ENCODE measurements around the gene CTXN3. TPM values are rescaled to one million over a fixed set of nuclear protein-coding genes. Genes with fewer than 3 reads are reported as not detected.
"Not testable (repeated sequence)": the region's sequence is repeated elsewhere in the genome, so short reads cannot be mapped to it uniquely, and the experiment has no call there.

The CTXN3 gene
- total RNA-seq, 1 donor from 2014 or later = not detected

DNA sequence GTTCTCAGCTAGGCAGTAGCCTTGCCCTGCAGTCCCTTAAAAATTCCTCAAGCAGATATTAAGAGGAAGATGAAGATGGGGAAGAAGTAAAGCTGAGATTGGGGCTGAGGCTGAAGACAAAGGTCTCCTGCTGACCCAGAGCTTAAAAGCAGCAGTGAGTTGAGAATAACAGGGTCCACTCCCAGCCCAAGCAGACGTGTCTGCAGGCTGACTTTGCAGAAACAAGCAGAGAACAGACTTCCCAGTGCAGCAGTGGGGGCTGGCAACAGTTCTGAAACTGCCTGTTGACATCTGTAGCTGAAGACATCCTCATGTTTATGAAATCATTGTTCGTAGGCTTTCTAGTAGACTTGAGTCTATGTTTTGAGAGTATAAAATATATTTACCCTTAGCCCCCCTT is 1.1 kb downstream of the CTXN3 start:
- DNase-seq (ENCODE audit: low spot score) = no peak

DNA sequence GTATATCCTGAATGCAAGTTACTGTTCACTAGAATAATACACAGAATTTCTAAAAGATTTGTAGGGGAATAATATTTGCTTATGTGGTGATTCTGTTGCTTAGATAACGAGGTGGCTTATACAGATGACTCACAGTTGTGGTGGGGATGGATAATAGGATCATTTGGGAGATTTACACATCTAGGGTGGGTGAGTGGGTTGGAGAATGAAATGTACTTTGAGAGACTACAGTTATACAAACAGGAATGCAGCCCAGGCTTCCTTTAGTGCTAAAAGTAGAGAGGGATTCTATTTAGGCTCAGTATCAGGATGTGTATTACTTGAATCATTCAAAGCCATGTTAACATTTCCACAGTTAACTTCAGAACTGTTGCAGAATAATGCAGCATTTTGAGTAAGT is 1.8 kb downstream of the CTXN3 start:
- DNase-seq (ENCODE audit: low spot score) = no peak

GRCh38 chr5:127652952-127653611 is 4.2 kb downstream of the CTXN3 start:
- DNase-seq (ENCODE audit: low spot score) = no peak

DNA sequence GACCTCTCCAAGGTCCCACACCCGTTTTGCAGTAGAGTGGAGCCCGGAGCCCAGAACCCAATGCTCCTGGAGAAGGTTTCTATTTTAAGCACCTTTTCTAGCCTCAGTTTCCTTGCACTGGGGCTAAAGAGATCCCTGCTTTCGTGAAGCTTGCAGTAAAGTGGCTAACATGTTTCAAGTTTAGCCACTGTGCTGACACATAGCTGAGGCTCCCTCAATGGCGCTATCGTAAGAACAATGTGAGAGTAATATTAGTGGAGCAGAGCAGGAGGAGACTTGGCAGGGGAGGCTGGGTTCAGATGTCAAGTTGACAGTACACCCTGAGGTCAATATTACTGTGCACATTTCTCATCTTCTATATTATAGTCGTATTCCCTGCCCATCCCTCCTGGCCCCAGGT is 7.9 kb downstream of the CTXN3 start:
- no peak for DNase-seq (ENCODE audit: low spot score)

- no peak for DNase-seq (ENCODE audit: low spot score)
Observed at GRCh38 chr5:127660047-127660733, 11.3 kb downstream of the CTXN3 start.

- no peak for DNase-seq (ENCODE audit: low spot score)
Observed at GRCh38 chr5:127664093-127664492, 15.2 kb downstream of the CTXN3 start.

DNA sequence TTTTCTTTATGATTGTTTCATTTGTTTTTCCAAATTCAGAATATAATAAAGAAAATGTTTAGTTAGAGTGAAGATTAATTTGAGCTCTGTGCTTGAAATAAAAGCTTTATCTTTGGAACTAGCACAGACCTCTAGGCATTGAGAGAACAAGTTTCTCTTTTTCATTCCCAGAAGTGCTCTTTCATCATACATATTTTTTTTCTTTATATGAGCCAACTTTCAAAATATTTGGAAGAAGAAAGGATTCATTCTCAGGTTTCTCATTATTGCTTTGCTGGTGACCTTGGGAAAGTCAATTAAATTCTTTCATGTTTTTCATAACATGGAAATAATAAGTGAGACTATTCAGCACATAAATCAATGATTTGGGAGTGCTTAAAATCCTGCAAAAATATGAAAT is 16.8 kb downstream of the CTXN3 start:
- DNase-seq (ENCODE audit: low spot score) = no peak

- DNase-seq (ENCODE audit: low spot score) = no peak
Observed at GRCh38 chr5:127666043-127666716, 17.3 kb downstream of the CTXN3 start.

DNA sequence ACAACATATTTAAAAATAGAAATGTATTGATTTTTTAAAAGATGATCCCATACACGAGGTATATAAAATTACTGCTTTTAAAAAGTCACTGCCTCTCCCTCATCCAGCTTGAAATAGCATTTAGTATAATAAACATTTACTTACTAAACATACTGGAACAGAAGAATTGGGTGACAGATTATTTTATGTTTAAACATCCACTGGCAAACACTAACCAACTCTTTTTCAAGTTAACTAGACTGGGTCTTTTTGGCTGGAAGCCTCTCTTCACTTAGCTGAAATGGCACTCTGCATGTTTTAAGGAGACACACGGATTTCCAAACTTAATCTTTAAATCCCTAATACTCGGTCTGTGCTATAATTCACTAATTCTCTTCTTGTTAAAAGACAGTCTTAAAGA is 19.0 kb downstream of the CTXN3 start:
- DNase-seq (ENCODE audit: low spot score) = no peak

DNA sequence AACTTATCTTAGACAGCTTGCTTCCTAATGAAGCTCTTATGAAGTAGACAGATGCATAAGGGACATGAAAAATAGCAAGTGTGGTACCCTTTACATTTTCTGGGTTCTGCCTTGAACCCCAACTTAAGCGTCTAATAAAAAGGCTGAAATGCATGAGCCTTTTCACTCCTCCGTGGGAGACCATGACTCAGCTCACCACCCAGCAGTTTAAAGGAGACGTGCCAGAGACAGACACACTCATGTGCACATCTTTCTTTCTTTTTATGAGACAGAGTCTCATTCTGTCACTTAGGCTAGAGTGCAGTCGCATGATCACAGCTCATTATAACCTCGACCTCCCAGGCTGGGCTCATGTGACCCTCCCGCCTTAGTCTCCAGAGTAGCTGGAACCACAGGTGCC is 22.3 kb downstream of the CTXN3 start:
- no peak for DNase-seq (ENCODE audit: low spot score)

- DNase-seq (ENCODE audit: low spot score) = no peak
Observed at GRCh38 chr5:127673117-127673800, 24.4 kb downstream of the CTXN3 start.

DNA sequence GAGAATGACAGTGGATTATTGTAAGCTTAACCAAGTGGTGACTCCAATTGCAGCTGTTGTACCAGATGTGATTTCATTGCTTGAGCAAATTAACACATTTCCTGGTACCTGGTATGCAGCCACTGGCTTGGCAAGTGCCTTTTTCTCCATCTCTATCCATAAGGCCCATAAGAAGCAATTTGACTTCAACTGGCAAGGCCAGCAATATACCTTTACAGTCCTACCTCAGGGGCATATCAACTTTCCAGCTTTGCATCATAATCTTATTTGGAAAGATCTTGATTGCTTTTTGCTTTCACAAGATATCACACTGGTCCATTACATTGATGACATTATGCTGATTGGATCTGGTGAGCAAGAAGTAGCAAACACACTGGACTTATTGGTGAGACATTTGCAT is 28.1 kb downstream of the CTXN3 start:
- DNase-seq (ENCODE audit: low spot score) = not testable (repeated sequence)

DNA sequence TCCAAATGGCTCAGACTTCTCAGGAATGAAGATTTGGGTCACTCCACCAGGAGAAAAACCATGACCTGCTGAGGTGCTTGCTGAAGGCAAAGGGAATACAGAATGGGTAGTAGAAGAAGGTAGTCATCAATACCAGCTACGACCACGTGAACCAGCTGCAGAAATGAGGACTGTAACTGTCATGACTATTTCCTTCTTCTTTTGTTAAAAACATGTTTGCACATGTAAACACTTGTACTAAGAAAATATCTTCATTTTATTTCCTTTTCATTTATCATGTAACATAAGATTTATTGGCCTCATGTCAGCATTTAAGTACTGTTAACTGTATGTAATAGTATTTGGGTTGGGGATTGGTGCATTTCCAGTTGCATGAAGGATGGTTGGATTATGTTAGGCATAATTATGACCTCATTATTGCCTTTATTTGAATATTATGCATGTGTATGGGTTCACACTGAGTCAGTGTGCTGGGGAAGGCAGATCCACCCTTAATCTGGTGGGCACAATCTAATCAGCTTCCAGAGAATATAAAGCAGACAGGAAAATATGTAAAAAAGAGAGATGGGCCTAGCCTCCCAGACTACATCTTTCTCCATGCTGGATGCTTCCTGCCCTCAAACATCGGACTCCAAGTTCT is 30.9 kb downstream of the CTXN3 start:
- DNase-seq (ENCODE audit: low spot score) = not testable (repeated sequence)

GRCh38 chr5:127680595-127680994 is 31.7 kb downstream of the CTXN3 start:
- no peak for DNase-seq (ENCODE audit: low spot score)

DNA sequence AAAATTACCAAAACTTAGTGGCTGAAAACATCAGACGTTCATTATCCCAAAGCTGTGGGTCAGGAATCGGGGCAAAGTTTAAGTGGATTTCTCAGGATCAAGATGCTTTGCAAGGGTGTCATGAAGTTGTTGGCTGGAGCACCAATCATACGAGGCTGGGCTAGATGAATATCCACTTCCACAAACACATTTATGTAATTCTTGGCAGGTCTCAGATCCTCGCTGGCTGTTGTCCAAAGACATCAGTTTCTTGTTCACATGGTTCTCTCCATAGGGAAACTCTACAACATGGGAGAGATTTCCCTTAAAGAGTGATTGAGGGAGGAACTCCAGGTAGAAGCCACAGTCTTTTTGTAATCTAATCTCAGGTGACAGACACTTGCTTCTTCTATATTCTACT is 34.1 kb downstream of the CTXN3 start:
- no peak for DNase-seq (ENCODE audit: low spot score)

DNA sequence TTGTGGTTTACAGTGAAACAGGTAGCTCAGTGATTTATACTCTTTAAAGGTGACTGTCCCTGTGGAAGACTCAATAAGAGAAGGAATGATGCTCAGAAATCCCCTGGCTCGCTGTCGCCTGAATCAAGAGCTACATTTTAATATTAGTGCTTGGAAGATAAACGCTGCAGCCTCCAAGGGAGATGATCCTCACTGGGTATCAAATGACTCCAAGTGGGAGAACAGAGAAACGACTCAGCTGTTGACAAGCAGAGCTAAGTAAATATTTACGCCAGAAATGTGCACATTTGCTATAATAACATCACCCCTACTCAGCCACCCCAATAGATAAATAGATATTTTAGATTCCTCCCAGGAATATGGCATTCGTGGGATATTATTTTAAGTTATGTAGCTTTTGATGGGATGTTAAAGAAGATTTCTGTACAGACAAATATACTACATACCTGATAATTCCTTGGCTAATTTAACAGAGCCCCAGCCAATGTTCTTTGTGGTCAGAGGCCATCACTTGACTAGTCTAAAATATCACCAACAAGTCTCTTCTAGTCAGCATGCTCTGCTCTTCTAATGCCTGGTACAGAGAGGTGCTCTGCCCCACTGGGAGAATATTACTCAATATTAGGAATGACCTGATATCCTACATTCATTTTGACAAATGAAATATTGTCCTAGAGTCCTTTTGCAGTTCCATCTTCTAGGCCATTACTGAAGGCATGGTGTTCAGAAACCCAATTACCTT is 36.0 kb downstream of the CTXN3 start:
- no peak for DNase-seq (ENCODE audit: low spot score)

GRCh38 chr5:127685662-127686061 is 36.8 kb downstream of the CTXN3 start:
- DNase-seq (ENCODE audit: low spot score) = no peak

DNA sequence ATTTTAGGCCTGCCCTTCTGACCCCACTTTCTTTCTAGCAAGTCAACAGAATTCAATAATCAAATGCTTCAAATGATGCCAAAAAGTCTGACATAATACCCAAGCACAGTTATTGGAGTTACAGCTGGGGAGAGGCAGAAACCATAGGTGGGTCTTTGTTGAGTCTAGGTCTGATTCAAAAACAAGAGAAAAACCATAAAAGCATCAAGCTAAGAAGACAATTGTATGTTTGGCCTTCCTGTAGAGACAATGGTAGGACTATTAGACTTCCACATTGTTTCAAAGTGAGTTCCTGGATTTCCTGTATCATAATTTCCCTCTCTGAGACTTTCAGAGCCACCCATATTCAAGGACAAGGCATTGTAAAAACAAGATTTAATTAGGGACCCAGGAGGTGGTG is 37.5 kb downstream of the CTXN3 start:
- no peak for DNase-seq (ENCODE audit: low spot score)

DNA sequence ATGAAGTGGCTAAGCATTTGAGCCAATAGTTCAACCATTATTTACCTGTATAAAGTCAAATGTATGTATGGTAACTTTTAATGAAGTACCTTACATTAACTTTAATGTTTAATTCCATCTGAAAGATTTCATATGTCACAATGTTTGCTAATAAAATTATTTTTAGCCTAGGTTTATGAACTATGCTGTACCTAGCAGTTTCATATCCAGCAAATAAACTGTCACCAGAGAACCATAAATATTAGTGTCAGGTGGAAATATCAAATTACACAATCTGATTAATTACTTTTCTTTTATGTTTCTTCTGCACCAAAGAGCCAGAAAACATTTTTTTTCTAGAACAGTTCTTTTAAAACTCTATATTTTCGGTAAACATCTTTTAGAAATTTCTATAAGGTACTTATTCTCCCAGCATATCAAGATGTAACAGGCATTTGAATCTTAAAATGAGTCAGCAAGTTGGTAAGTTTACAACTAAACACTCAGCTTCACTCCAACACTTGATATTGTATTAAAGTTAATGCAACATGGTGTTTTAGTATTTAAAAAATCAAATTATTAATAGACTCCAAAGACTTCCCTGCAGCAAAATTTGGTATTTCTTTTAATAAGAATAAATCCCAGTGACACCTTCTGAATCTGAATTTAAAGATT is 45.8 kb downstream of the CTXN3 start:
- no peak for DNase-seq (ENCODE audit: low spot score)

DNA sequence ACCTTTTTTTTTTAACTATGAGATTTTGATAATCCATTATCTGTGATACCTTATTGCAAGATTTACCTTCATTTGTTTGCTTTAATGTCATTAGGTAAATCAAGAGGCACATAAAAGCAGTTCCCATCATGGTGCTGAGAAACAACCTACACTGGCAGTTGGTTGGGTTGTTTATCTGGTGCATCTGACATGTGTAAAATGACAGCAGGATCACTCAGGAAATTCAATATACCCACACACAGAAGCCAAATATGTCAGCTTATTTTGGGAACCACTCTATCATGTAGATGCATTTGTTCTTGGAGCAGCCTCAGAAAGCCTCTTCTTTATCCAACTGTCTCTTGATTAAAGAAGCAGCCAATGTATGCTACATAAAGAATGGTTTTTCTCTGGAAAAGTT is 46.5 kb downstream of the CTXN3 start:
- no peak for DNase-seq (ENCODE audit: low spot score)

Measured in mesenteric fat pad (tissue), 1 donor.